AG04449 (cell line): ENCODE results near the gene RORB.
"Not testable (repeated sequence)": the region's sequence is repeated elsewhere in the genome, so short reads cannot be mapped to it uniquely, and the experiment has no call there.

Source experiments
- CTCF ChIA-PET: fragments of 350-600 bp; formaldehyde crosslinking; extraction: SDS; loops from one replicate; lab custom pipeline; 2021; ENCODE audit warnings: antibody characterized with exemption; lab: Yijun Ruan, JAX
- POLR2A ChIA-PET: fragments of 400-600, 350-600 bp; formaldehyde crosslinking; extraction: SDS; loops from one replicate; lab custom pipeline; 2020; ENCODE audit warnings: antibody characterized with exemption, inconsistent platforms; lab: Yijun Ruan, JAX
- DNase-seq: peaks from one replicate; pipeline ENCODE4 v3.0.0-alpha.2; 2010; ENCODE audit warnings: low read depth, low spot score
- H3K4me3 ChIP-seq: 2 replicates; pipeline ENCODE4 v1.5.1; 2011; ENCODE audit warnings: low read depth, mild to moderate bottlenecking, control low read depth, low read length
- CTCF ChIP-seq: IDR thresholded peaks from one replicate; pipeline ENCODE4 v1.5.1; 2011; ENCODE audit warnings: mild to moderate bottlenecking, moderate library complexity, low read length, control low read depth, inconsistent platforms; ENCODE audit not compliant: insufficient read depth; ENCODE audit errors: missing control alignments

RORB gene

GRCh38 chr9:74521009-74521408, 23.9 kb downstream of the RORB start:
- no peak for DNase-seq
- POLR2A ChIA-PET = no interaction called here
- CTCF ChIA-PET = no interaction called here
- no peak overlapping the region for H3K4me3 ChIP-seq
- TF ChIP-seq CTCF = no peak

- no peak for DNase-seq
- ChIA-PET POLR2A (no interaction called here), CTCF (no interaction called here)
- TF ChIP-seq CTCF = no peak
- H3K4me3 ChIP-seq = no peak overlapping the region
These were observed 27.2 kb downstream of the RORB start for GRCh38 chr9:74524289-74524688.

- H3K4me3 ChIP-seq = no peak overlapping the region
- POLR2A ChIA-PET = no interaction called here
- CTCF ChIA-PET = no interaction called here
- TF ChIP-seq CTCF = no peak
- DNase-seq = no peak
These were observed 29.1 kb downstream of the RORB start for GRCh38 chr9:74526215-74526614.

GRCh38 chr9:74527718-74528117, 30.6 kb downstream of the RORB start:
- no peak for DNase-seq
- H3K4me3 ChIP-seq = no peak overlapping the region
- ChIA-PET POLR2A (no interaction called here), CTCF (no interaction called here)
- no peak for TF ChIP-seq CTCF

- ChIA-PET POLR2A (no interaction called here), CTCF (no interaction called here)
- TF ChIP-seq CTCF = no peak
- H3K4me3 ChIP-seq = no peak overlapping the region
- DNase-seq = no peak
These were observed 31.1 kb downstream of the RORB start for GRCh38 chr9:74528207-74528606.

GRCh38 chr9:74530458-74530857, 33.3 kb downstream of the RORB start:
- CTCF ChIA-PET, POLR2A ChIA-PET, DNase-seq, H3K4me3 ChIP-seq: not testable (repeated sequence)

GRCh38 chr9:74533253-74533652, 36.1 kb downstream of the RORB start:
- TF ChIP-seq CTCF = no peak
- no peak overlapping the region for H3K4me3 ChIP-seq
- DNase-seq = no peak
- CTCF ChIA-PET = no interaction called here
- POLR2A ChIA-PET = no interaction called here
